Activated CD8-positive, alpha-beta T cell treated with anti-CD3 and anti-CD28 coated beads for 36 hours (primary cell): Measurements from ENCODE around the gene PHLDA1. TPM values are rescaled to one million over a fixed set of nuclear protein-coding genes. Genes with fewer than 3 reads are reported as not detected.

Source experiments
- ATAC-seq: fragments of 200-7000 bp; cut with Tn5 transposase; one replicate; pipeline ENCODE4 v1.10.0; 2021; ENCODE audit warnings: mild to moderate bottlenecking, moderate library complexity
- CTCF ChIA-PET: fragments of 350-600 bp; sonication (Branson Sonifier 250); formaldehyde crosslinking; loops from one replicate; lab custom pipeline; 2021; ENCODE audit warnings: antibody characterized with exemption; lab: Charles Lee
- POLR2A ChIA-PET: fragments of 350-600 bp; sonication (Branson Sonifier 250); formaldehyde crosslinking; loops from one replicate; lab custom pipeline; 2021; ENCODE audit warnings: antibody characterized with exemption; lab: Charles Lee
- DNase-seq: peaks from one replicate; pipeline ENCODE4 v3.0.0-alpha.2; 2020
- H3K27ac Mint-ChIP-seq: one replicate; pipeline ENCODE4 v1.8.0; 2021; ENCODE audit warnings: mild to moderate bottlenecking, mixed read lengths
- H3K27me3 Mint-ChIP-seq: one replicate; pipeline ENCODE4 v1.8.0; 2021; ENCODE audit warnings: mixed read lengths
- H3K36me3 Mint-ChIP-seq: one replicate; pipeline ENCODE4 v1.8.0; 2021; ENCODE audit warnings: low read depth, mixed read lengths
- H3K4me1 Mint-ChIP-seq: one replicate; pipeline ENCODE4 v1.8.0; 2021; ENCODE audit warnings: low read depth, mixed read lengths
- H3K4me3 Mint-ChIP-seq: one replicate; pipeline ENCODE4 v1.8.0; 2021; ENCODE audit warnings: mild to moderate bottlenecking, moderate library complexity, mixed read lengths
- H3K9me3 Mint-ChIP-seq: one replicate; pipeline ENCODE4 v1.8.0; 2021; ENCODE audit warnings: mixed read lengths
- intact Hi-C: fragments of 100-400 bp; cut with micrococcal nuclease; formaldehyde crosslinking; loops from one replicate; pipeline ENCODE4 v1.10.0; 2022
- total RNA-seq, 2 experiments: library from RNA; stranded (reverse); gene quantifications; one replicate each; pipeline ENCODE4 v1.2.3, GENCODE V29; 2021
- TF ChIP-seq, protein P1 (sequence below): fragments of 200-600 bp; IDR thresholded peaks from one replicate; pipeline ENCODE4 v1.8.0; 2022; ENCODE audit warnings: antibody characterized with exemption, mild to moderate bottlenecking

PHLDA1 gene
- total RNA-seq, 2 experiments from 2014 or later, result 33.9 to 35.0 TPM

DNA sequence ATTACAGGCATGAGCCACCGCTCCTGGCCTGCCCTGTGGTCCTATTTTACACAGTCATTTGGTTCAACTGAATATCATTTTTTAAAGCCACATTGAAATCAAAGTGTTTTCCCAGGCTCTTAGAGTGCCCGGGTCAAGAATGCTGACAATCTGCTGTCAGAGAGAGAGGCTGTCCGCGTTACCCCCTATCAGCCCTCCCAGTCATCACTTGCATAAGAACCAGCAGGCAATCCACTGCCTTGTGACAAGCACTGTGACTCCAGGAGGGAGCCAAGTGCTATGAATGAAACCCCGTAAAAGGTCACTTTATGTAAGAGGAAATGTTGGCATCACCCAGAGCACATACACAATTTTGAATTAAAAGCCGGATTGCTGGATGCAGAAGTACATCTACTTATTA, 13.5 kb downstream of the PHLDA1 start:
- ChIA-PET POLR2A (interaction anchor here (0.6 kb wide), 1 partner anchor 15 kb away, joined by 3 read pairs; no protein-coding TSS in a partner anchor), CTCF (interaction anchor here (0.6 to 4.5 kb wide), 3 partner anchors 13 to 110 kb away, joined by 3 to 28 read pairs (median 3); partner anchors contain the start of gene PHLDA1)
- no peaks in the 10 kb centered on the region for H3K36me3 Mint-ChIP-seq
- H3K4me3 Mint-ChIP-seq, result no peak overlapping the region
- TF ChIP-seq, protein P1, sequence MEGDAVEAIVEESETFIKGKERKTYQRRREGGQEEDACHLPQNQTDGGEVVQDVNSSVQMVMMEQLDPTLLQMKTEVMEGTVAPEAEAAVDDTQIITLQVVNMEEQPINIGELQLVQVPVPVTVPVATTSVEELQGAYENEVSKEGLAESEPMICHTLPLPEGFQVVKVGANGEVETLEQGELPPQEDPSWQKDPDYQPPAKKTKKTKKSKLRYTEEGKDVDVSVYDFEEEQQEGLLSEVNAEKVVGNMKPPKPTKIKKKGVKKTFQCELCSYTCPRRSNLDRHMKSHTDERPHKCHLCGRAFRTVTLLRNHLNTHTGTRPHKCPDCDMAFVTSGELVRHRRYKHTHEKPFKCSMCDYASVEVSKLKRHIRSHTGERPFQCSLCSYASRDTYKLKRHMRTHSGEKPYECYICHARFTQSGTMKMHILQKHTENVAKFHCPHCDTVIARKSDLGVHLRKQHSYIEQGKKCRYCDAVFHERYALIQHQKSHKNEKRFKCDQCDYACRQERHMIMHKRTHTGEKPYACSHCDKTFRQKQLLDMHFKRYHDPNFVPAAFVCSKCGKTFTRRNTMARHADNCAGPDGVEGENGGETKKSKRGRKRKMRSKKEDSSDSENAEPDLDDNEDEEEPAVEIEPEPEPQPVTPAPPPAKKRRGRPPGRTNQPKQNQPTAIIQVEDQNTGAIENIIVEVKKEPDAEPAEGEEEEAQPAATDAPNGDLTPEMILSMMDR, result no peak
- no peaks in the 10 kb centered on the region for H3K27me3 Mint-ChIP-seq
- no peak for ATAC-seq
- H3K9me3 Mint-ChIP-seq, result no peaks in the 10 kb centered on the region
- intact Hi-C loops, result no loop called here
- H3K27ac Mint-ChIP-seq, result no peak overlapping the region
- peaks cover 56% of the 10 kb centered on the region for H3K4me1 Mint-ChIP-seq
- DNase-seq, result no peak

DNA sequence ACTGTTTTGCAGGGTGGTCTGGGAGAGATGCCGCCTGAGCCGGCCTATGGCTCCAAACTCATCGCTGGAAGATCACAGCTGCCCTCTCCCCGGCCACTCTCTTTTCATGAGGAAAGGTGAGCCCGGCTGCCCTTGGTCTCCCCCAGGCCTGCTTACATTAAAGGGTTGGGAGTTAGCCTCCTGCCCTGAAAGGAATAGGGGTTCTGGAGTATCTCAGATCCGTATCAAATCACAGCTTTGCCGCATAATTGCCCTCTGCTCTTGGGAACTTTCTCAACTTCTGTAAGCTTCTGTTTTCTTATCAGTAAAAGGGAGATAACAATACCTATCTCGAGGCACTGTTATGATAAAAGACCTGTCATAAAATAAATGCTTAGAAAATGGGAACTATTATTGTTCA, 17.6 kb downstream of the PHLDA1 start:
- POLR2A ChIA-PET, result interaction anchor here (1.0 kb wide), 1 partner anchor 10 kb away, joined by 3 read pairs; no protein-coding TSS in a partner anchor
- Mint-ChIP-seq H3K36me3 (no peaks in the 10 kb centered on the region), H3K27ac (no peak overlapping the region), H3K27me3 (no peaks in the 10 kb centered on the region), H3K9me3 (no peaks in the 10 kb centered on the region), H3K4me1 (peaks cover 31% of the 10 kb centered on the region), H3K4me3 (no peak overlapping the region)
- intact Hi-C loops, result no loop called here
- DNase-seq (no peak), ATAC-seq (no peak)
- TF ChIP-seq, protein P1, result no peak
- CTCF ChIA-PET, result interaction anchor here (0.6 to 0.9 kb wide), 2 partner anchors 18 to 162 kb away, joined by 3 read pairs; no protein-coding TSS in a partner anchor

DNA sequence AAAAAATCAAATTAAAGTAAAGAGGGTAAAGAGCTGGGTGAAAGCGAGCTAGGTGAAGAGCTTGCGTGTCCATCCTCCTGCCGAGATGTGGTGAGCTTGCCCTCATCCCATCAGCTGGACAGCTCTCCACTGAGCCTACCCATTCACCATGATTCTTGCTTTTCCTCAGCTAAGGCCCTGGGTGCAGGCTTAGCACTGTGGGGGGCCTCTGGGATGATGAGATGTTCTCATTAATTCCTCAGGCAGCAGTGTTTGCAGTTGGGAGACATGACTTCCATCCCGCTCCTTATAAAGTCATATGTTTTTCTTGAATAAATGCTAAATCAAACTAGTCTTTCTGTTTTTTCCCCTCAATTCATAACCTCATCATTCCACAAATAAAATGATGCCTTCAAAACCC, 18.0 kb downstream of the PHLDA1 start:
- DNase-seq, result no peak
- no peaks in the 10 kb centered on the region for H3K36me3 Mint-ChIP-seq
- H3K4me3 Mint-ChIP-seq, result no peak overlapping the region
- no peak for ATAC-seq
- intact Hi-C loops, result no loop called here
- H3K27ac Mint-ChIP-seq, result no peak overlapping the region
- no peaks in the 10 kb centered on the region for H3K27me3 Mint-ChIP-seq
- H3K4me1 Mint-ChIP-seq, result peaks cover 27% of the 10 kb centered on the region
- TF ChIP-seq, protein P1, result no peak
- H3K9me3 Mint-ChIP-seq, result no peaks in the 10 kb centered on the region
- POLR2A ChIA-PET, result interaction anchor here (1.0 kb wide), 1 partner anchor 11 kb away, joined by 3 read pairs; no protein-coding TSS in a partner anchor
- CTCF ChIA-PET, result interaction anchor here (0.6 to 1.0 kb wide), 3 partner anchors 11 to 162 kb away, joined by 3 read pairs; no protein-coding TSS in a partner anchor

DNA sequence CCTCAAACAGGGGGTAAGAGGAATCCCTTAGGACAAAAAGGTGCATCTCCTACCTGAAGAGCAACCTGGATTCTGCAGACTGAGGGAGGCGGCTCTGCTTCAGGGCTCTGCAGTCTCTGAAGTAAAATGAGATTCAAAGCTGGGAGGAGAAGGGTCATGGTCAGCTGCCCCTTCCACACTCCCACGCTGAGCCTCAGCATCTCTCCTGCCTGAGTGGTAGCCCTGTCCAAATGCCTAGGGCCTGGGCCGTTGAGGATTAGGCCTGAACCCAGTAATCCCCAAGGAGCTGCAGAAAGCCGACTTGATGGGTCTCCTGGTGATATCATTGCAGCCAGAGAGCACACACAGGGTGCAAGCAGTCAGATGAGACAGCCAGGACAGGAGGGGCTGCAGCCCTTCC, 18.9 kb downstream of the PHLDA1 start:
- no peaks in the 10 kb centered on the region for H3K27me3 Mint-ChIP-seq
- CTCF ChIA-PET, result interaction anchor here (1.0 to 1.6 kb wide), 2 partner anchors 9 to 10 kb away, joined by 3 read pairs; no protein-coding TSS in a partner anchor
- TF ChIP-seq, protein P1, result no peak
- no peaks in the 10 kb centered on the region for H3K36me3 Mint-ChIP-seq
- intact Hi-C loops, result no loop called here
- H3K4me1 Mint-ChIP-seq, result peaks cover 20% of the 10 kb centered on the region
- POLR2A ChIA-PET, result interaction anchor here (0.7 kb wide), 1 partner anchor 30 kb away, joined by 3 read pairs; no protein-coding TSS in a partner anchor
- ATAC-seq (no peak), DNase-seq (no peak)
- H3K27ac Mint-ChIP-seq, result no peak overlapping the region
- no peak overlapping the region for H3K4me3 Mint-ChIP-seq
- no peaks in the 10 kb centered on the region for H3K9me3 Mint-ChIP-seq

DNA sequence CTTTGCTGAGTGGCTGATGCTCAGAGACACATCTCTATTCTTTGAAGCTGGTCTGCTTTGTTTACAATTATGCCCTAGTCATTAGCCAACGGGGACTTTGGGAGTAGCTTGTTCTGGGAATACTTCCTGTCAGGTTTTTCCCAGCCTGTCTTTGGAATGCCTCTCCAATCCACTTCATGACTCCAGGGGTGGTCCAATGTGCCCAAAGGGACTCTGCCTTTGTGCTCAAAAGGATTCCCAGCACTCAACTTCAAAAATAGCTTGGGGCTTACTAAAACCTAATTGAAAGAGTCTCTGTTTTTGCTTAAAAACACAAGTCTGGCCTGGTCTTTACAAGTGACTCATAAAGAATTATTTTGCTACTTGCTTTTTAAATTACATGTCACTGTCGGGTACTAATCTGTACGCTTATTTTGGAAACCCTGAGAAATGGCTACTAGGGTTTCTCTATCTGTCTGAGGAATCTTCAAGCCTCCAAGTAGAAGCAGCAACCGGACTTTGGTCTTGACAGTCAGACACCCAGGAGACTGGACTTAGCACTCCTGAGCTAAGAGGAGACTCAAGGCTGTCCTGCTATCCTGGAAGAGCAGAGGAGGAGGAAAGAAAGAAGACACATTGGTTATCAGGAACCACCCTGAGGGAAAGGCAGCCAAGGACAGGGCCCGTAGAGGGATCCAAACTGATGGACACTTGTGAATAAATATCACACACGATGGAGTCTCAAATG, 20.7 kb downstream of the PHLDA1 start:
- no peaks in the 10 kb centered on the region for H3K36me3 Mint-ChIP-seq
- TF ChIP-seq, protein P1, result no peak
- no peak for DNase-seq
- H3K4me1 Mint-ChIP-seq, result peaks cover 14% of the 10 kb centered on the region
- ChIA-PET CTCF (interaction anchor here (1.6 kb wide), 1 partner anchor 7 kb away, joined by 3 read pairs; no protein-coding TSS in a partner anchor), POLR2A (no interaction called here)
- H3K27me3 Mint-ChIP-seq, result peaks cover 5% of the 10 kb centered on the region
- H3K4me3 Mint-ChIP-seq, result no peak overlapping the region
- no peaks in the 10 kb centered on the region for H3K9me3 Mint-ChIP-seq
- H3K27ac Mint-ChIP-seq, result no peak overlapping the region
- intact Hi-C loops, result no loop called here
- ATAC-seq, result no peak
